Measurements from ENCODE around the gene GOT2.
A peak's percentile ranks its signal among the peaks of the same experiment; 100 is the strongest.

GOT2 gene

DNA sequence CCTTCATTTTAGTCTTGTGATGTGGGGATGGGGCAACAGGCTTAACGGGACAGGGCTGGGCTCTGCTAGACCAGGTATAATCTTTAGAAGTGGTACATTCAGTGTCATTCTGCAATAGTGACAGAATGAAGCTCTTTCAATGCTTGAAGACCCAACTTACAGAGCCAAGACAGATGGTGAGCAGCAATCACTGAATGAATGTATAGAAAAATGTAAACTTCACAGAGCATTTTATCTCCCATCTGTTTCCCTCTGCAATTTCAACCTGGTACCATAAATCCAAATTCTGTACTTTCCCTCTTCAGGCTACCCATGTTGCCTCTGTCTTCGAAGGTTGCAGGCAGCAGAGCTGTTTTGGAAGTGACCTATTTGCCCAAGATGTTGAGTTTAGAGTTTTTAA, 33.5 kb upstream of the GOT2 start:
- Histone ChIP-seq H3K36me3 (ENCODE audit: insufficient read depth, low read length) (no peaks in the 10 kb centered on the region), H4K20me1 (ENCODE audit: insufficient read depth, low read length) (no peaks in the 10 kb centered on the region), H3K27me3 (ENCODE audit: insufficient read depth, low read length, poor library complexity) (no peaks in the 10 kb centered on the region), H3K4me2 (ENCODE audit: insufficient read depth, low read length) (no peak overlapping the region), H3K4me1 (ENCODE audit: insufficient read depth, low read length) (no peaks in the 10 kb centered on the region), H3K9me3 (ENCODE audit: insufficient read depth, low read length, severe bottlenecking) (no peaks in the 10 kb centered on the region), H2AFZ (ENCODE audit: low read depth, low read length) (no peak overlapping the region), H3K79me2 (ENCODE audit: insufficient read depth, low read length) (no peaks in the 10 kb centered on the region), H3K27ac (ENCODE audit: low read length) (no peak overlapping the region), H3K9ac (ENCODE audit: low read depth, low read length) (no peak overlapping the region), H3K4me3 (ENCODE audit: low read depth in 1 of 2, low read length in 2 of 2) (no peak overlapping the region)
- ATAC-seq (ENCODE audit: insufficient read depth, low read depth) (no peak), DNase-seq (no peak)
- TF ChIP-seq EZH2 (IDR thresholded peaks at IDR 0.05; ENCODE audit: borderline replicate concordance, low read depth, low read length, severe bottlenecking) (no peak), CTCF (IDR thresholded peaks at IDR 0.05; ENCODE audit: borderline replicate concordance, extremely low read depth, low read length, poor library complexity, severe bottlenecking) (no peak)

DNA sequence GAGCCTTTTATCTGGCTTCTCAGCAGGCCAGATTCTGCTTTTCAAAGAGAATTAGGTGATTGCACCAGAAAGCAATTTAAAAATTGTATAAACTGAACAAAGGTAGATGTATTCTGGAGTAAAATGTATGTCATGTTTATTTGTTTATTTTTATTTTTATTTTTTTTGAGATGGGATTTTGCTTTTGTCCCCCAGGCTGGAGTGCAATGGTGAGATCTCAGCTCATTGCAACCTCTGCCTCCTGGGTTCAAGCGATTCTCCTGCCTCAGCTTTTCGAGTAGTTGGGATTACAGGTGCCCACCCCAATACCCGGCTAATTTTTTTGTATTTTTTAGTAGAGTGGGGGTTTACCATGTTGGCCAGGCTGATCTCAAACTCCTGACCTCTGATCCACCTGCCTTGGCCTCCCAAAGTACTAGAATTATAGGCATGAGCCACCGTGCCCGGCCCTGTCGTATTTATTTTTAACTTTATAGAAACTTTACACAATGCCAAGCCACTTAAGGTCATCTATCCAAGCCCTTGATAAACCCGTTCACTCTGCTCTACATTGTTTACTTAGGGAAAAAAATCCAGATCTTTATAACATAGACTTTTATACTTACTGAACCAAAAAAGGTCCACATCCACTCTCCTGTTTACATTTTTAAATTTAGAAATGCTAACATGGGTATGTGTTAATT, 22.7 kb upstream of the GOT2 start:
- TF ChIP-seq EZH2 (IDR thresholded peaks at IDR 0.05; ENCODE audit: borderline replicate concordance, low read depth, low read length, severe bottlenecking) (no peak), CTCF (IDR thresholded peaks at IDR 0.05; ENCODE audit: borderline replicate concordance, extremely low read depth, low read length, poor library complexity, severe bottlenecking) (no peak)
- Histone ChIP-seq H3K4me1 (ENCODE audit: insufficient read depth, low read length) (peaks cover 13% of the 10 kb centered on the region), H3K9ac (ENCODE audit: low read depth, low read length) (no peak overlapping the region), H3K27ac (ENCODE audit: low read length) (no peak overlapping the region), H3K79me2 (ENCODE audit: insufficient read depth, low read length) (no peaks in the 10 kb centered on the region), H3K36me3 (ENCODE audit: insufficient read depth, low read length) (no peaks in the 10 kb centered on the region), H3K9me3 (ENCODE audit: insufficient read depth, low read length, severe bottlenecking) (no peaks in the 10 kb centered on the region), H2AFZ (ENCODE audit: low read depth, low read length) (no peak overlapping the region), H4K20me1 (ENCODE audit: insufficient read depth, low read length) (no peaks in the 10 kb centered on the region), H3K4me3 (ENCODE audit: low read depth in 1 of 2, low read length in 2 of 2) (no peak overlapping the region), H3K27me3 (ENCODE audit: insufficient read depth, low read length, poor library complexity) (no peaks in the 10 kb centered on the region), H3K4me2 (ENCODE audit: insufficient read depth, low read length) (peak overlapping the region; percentile 78; the same call in 1 of the 2 replicates)
- ATAC-seq (ENCODE audit: insufficient read depth, low read depth) = no peak
- no peak for DNase-seq

GRCh38 chr16:58755989-58756649, 22.0 kb upstream of the GOT2 start:
- Histone ChIP-seq H3K9me3 (ENCODE audit: insufficient read depth, low read length, severe bottlenecking) (no peaks in the 10 kb centered on the region), H3K27ac (ENCODE audit: low read length) (peak overlapping the region; percentile 50), H3K4me1 (ENCODE audit: insufficient read depth, low read length) (peaks cover 13% of the 10 kb centered on the region), H3K36me3 (ENCODE audit: insufficient read depth, low read length) (no peaks in the 10 kb centered on the region), H2AFZ (ENCODE audit: low read depth, low read length) (peak overlapping the region; percentile 75), H3K9ac (ENCODE audit: low read depth, low read length) (peak overlapping the region; percentile 24; the same call in 1 of the 2 replicates), H3K27me3 (ENCODE audit: insufficient read depth, low read length, poor library complexity) (no peaks in the 10 kb centered on the region), H3K79me2 (ENCODE audit: insufficient read depth, low read length) (no peaks in the 10 kb centered on the region), H4K20me1 (ENCODE audit: insufficient read depth, low read length) (no peaks in the 10 kb centered on the region), H3K4me3 (ENCODE audit: low read depth in 1 of 2, low read length in 2 of 2) (peak overlapping the region in 1 of 2 experiments; percentile 51; a peak in 2 of 4 replicates), H3K4me2 (ENCODE audit: insufficient read depth, low read length) (peak overlapping the region; percentile 78)
- ATAC-seq (ENCODE audit: insufficient read depth, low read depth) (peak; percentile 96), DNase-seq (peak; percentile 85)
- TF ChIP-seq CTCF (IDR thresholded peaks at IDR 0.05; ENCODE audit: borderline replicate concordance, extremely low read depth, low read length, poor library complexity, severe bottlenecking) (peak; percentile 91), EZH2 (IDR thresholded peaks at IDR 0.05; ENCODE audit: borderline replicate concordance, low read depth, low read length, severe bottlenecking) (no peak)

Measured in DND-41 (cell line).